Stimulated activated naive CD8-positive, alpha-beta T cell treated with anti-CD3 and anti-CD28 coated beads, Interleukin-15, Interleukin-2, amounts not matched to agents 100 U/mL and 50 U/mL, for 24 hours (primary cell): ENCODE measurements around the gene PPM1N.

Source experiments
- ATAC-seq: fragments of 150-1000 bp; cut with Tn5 transposase; one replicate; pipeline ENCODE4 v1.10.0; 2021
- DNase-seq: peaks from one replicate; pipeline ENCODE4 v3.0.0; 2021

The PPM1N gene

GRCh38 chr19:45470762-45471081 lies 27.5 kb upstream of the PPM1N start:
- ATAC-seq (no peak), DNase-seq (no peak)

GRCh38 chr19:45471111-45471930 lies 26.9 kb upstream of the PPM1N start:
- no peak for ATAC-seq
- DNase-seq: no peak

- no peak for DNase-seq
- ATAC-seq: no peak
Measured at GRCh38 chr19:45471931-45472562, 26.2 kb upstream of the PPM1N start.

GRCh38 chr19:45472563-45473366 lies 25.5 kb upstream of the PPM1N start:
- no peak for ATAC-seq
- DNase-seq: no peak

GRCh38 chr19:45473367-45473681 lies 24.9 kb upstream of the PPM1N start:
- no peak for ATAC-seq
- DNase-seq: no peak

GRCh38 chr19:45473682-45474605 lies 24.3 kb upstream of the PPM1N start:
- ATAC-seq (no peak), DNase-seq (no peak)

- DNase-seq (no peak), ATAC-seq (no peak)
Measured at GRCh38 chr19:45474606-45475521, 23.4 kb upstream of the PPM1N start.

GRCh38 chr19:45475537-45476291 lies 22.5 kb upstream of the PPM1N start:
- DNase-seq (no peak), ATAC-seq (no peak)

- no peak for DNase-seq
- no peak for ATAC-seq
Measured at GRCh38 chr19:45476304-45476703, 21.9 kb upstream of the PPM1N start.

GRCh38 chr19:45477186-45477585 lies 21.1 kb upstream of the PPM1N start:
- ATAC-seq: no peak
- DNase-seq: no peak

GRCh38 chr19:45477713-45478453 lies 20.4 kb upstream of the PPM1N start:
- DNase-seq: peak; percentile 34
- peak; percentile 5 for ATAC-seq

- peak; percentile 90 for ATAC-seq
- peak; percentile 92 for DNase-seq
Measured at GRCh38 chr19:45478454-45479238, 19.6 kb upstream of the PPM1N start.

GRCh38 chr19:45483033-45483432 lies 15.2 kb upstream of the PPM1N start:
- ATAC-seq: no peak

GRCh38 chr19:45484273-45484945 lies 13.8 kb upstream of the PPM1N start:
- DNase-seq: no peak

More at GRCh38 chr19:45483033-45483432, 15.2 kb upstream of the PPM1N start:
- DNase-seq: no peak

GRCh38 chr19:45485305-45486077 lies 12.8 kb upstream of the PPM1N start:
- DNase-seq (peak; percentile 99), ATAC-seq (peak; percentile 99)

More at GRCh38 chr19:45484273-45484945, 13.8 kb upstream of the PPM1N start:
- no peak for ATAC-seq

- no peak for DNase-seq
- no peak for ATAC-seq
Measured at GRCh38 chr19:45488708-45489107, 9.5 kb upstream of the PPM1N start.

GRCh38 chr19:45489216-45489855 lies 8.9 kb upstream of the PPM1N start:
- ATAC-seq: no peak
- no peak for DNase-seq
